Esophagus muscularis mucosa (tissue), 3 donors: ENCODE data around the gene NDUFA11.

Experiments
- CTCF ChIP-seq, 3 experiments: fragments of 200-600 bp in 2 of 3; fragments of 450-650 bp in 1 of 3; sonication (generic) in 2 of 3; IDR thresholded peaks; one replicate each; pipeline ENCODE4 v1.5.1; 2017 to 2019; ENCODE audit warnings: antibody characterized with exemption in 3 of 3, mild to moderate bottlenecking in 2 of 3, moderate library complexity in 1 of 3
- POLR2A ChIP-seq: fragments of 450-650 bp; IDR thresholded peaks from one replicate; pipeline ENCODE4 v1.6.1; 2017; ENCODE audit warnings: antibody characterized with exemption, moderate library complexity, mild to moderate bottlenecking, low read depth

GRCh38 chr19:5895409-5895808 is 8.2 kb downstream of the NDUFA11 start:
- TF ChIP-seq CTCF (IDR thresholded peaks at IDR 0.05) (no peak), POLR2A (no peak)
